HG03558 (cell line): ENCODE measurements around the gene CHAT.

Experiments
- ATAC-seq: cut with Tn5 transposase; IDR thresholded peaks from one replicate; pipeline ENCODE4 v1.9.1; 2021; ENCODE audit warnings: moderate number of reproducible peaks; ENCODE audit not compliant: unreplicated experiment; ENCODE audit errors: extremely low read depth

Gene CHAT

GRCh38 chr10:49627038-49627437 is 13.2 kb downstream of the CHAT start:
- no peak for ATAC-seq

- no peak for ATAC-seq
Observed at GRCh38 chr10:49627644-49628247, 13.9 kb downstream of the CHAT start.

- no peak for ATAC-seq
Observed at GRCh38 chr10:49628599-49628998, 14.8 kb downstream of the CHAT start.

- ATAC-seq = no peak
Observed at GRCh38 chr10:49629431-49629881, 15.6 kb downstream of the CHAT start.

- ATAC-seq = no peak
Observed at GRCh38 chr10:49631975-49632374, 18.1 kb downstream of the CHAT start.

GRCh38 chr10:49632406-49633317 is 18.8 kb downstream of the CHAT start:
- no peak for ATAC-seq

- ATAC-seq = no peak
Observed at GRCh38 chr10:49633327-49634068, 19.7 kb downstream of the CHAT start.

GRCh38 chr10:49634069-49634660 is 20.3 kb downstream of the CHAT start:
- no peak for ATAC-seq

- ATAC-seq = no peak
Observed at GRCh38 chr10:49642311-49642710, 28.5 kb downstream of the CHAT start.

- ATAC-seq = no peak
Observed at GRCh38 chr10:49643241-49644034, 29.6 kb downstream of the CHAT start.

- no peak for ATAC-seq
Observed at GRCh38 chr10:49644035-49644646, 30.3 kb downstream of the CHAT start.

GRCh38 chr10:49645417-49645816 is 31.6 kb downstream of the CHAT start:
- no peak for ATAC-seq

- ATAC-seq = no peak
Observed at GRCh38 chr10:49645871-49646870, 32.3 kb downstream of the CHAT start.

- ATAC-seq = no peak
Observed at GRCh38 chr10:49647554-49647953, 33.7 kb downstream of the CHAT start.

- no peak for ATAC-seq
Observed at GRCh38 chr10:49647985-49648795, 34.4 kb downstream of the CHAT start.

GRCh38 chr10:49649294-49649693 is 35.5 kb downstream of the CHAT start:
- no peak for ATAC-seq

- ATAC-seq = no peak
Observed at GRCh38 chr10:49649936-49650723, 36.3 kb downstream of the CHAT start.
